BLaER1 treated with 17β-estradiol and CSF1 and Interleukin-3, amounts not matched to agents 10 nM and 100 nM (cell line): ENCODE measurements around the gene IFI27L1.

Experiments used
- H3K27ac ChIP-seq, 11 experiments: shearing (Covaris generic); formaldehyde crosslinking; 2 replicates each; pipeline ENCODE4 v1.8.1; 2022
- H3K27me3 ChIP-seq, 11 experiments: shearing (Covaris generic); formaldehyde crosslinking; 2 replicates each; pipeline ENCODE4 v1.8.1; 2022
- H3K36me3 ChIP-seq, 11 experiments: shearing (Covaris generic); formaldehyde crosslinking; 2 replicates each; pipeline ENCODE4 v1.8.1; 2022
- H3K4me1 ChIP-seq, 10 experiments: shearing (Covaris generic); formaldehyde crosslinking; 2 replicates each; pipeline ENCODE4 v1.8.1; 2022
- H3K4me2 ChIP-seq, 11 experiments: shearing (Covaris generic); formaldehyde crosslinking; 2 replicates each; pipeline ENCODE4 v1.8.1; 2022
- H3K4me3 ChIP-seq, 10 experiments: shearing (Covaris generic); formaldehyde crosslinking; 2 replicates each; pipeline ENCODE4 v1.8.1; 2022
- H3K9ac ChIP-seq, 11 experiments: shearing (Covaris generic); formaldehyde crosslinking; 2 replicates each; pipeline ENCODE4 v1.8.1; 2022
- H3K9me3 ChIP-seq, 11 experiments: shearing (Covaris generic); formaldehyde crosslinking; replicated peaks in 1 of 11; 2 replicates each; pipeline ENCODE4 v1.8.1; 2022
- H4K20me1 ChIP-seq, 11 experiments: shearing (Covaris generic); formaldehyde crosslinking; 2 replicates each; pipeline ENCODE4 v1.8.1; 2022
- Cebpa-rat ChIP-seq, 11 experiments: shearing (Covaris generic); IDR thresholded peaks; 2 replicates each; pipeline ENCODE4 v1.8.1; 2022

The IFI27L1 gene

GRCh38 chr14:94081386-94081820 lies 293 bp downstream of the IFI27L1 start:
- Histone ChIP-seq H3K36me3 (peaks cover 27 to 33% (median 31%) of the 10 kb centered on the region in 11 experiments), H3K9ac (peak overlapping the region; percentile 90 to 98 (median 95)), H4K20me1 (peaks cover 19 to 42% (median 33%) of the 10 kb centered on the region in 11 experiments; a peak in 20 of 22 replicates), H3K4me1 (peaks cover 36 to 41% (median 38%) of the 10 kb centered on the region in 10 experiments), H3K9me3 (peaks cover 9 to 34% (median 21%) of the 10 kb centered on the region in 11 experiments), H3K27ac (peak overlapping the region; percentile 31 to 98 (median 94); a peak in 21 of 22 replicates), H3K4me3 (peak overlapping the region; percentile 82 to 99 (median 94)), H3K27me3 (no peaks in the 10 kb centered on the region), H3K4me2 (peak overlapping the region; percentile 69 to 93 (median 90))
- TF ChIP-seq Cebpa-rat (IDR thresholded peaks at IDR 0.05), result no peak

GRCh38 chr14:94087891-94088290 lies 6.8 kb downstream of the IFI27L1 start:
- Histone ChIP-seq H3K36me3 (no peaks in the 10 kb centered on the region), H3K4me1 (no peaks in the 10 kb centered on the region), H3K4me3 (no peak overlapping the region), H4K20me1 (no peaks in the 10 kb centered on the region), H3K4me2 (no peak overlapping the region), H3K27ac (no peak overlapping the region), H3K9me3 (peaks cover 0 to 3% (median 0%) of the 10 kb centered on the region in 11 experiments; a peak in 1 of 22 replicates), H3K9ac (no peak overlapping the region), H3K27me3 (no peaks in the 10 kb centered on the region)
- TF ChIP-seq Cebpa-rat (IDR thresholded peaks at IDR 0.05), result no peak

GRCh38 chr14:94088516-94088915 lies 7.4 kb downstream of the IFI27L1 start:
- Histone ChIP-seq H3K27me3 (no peaks in the 10 kb centered on the region), H3K4me1 (no peaks in the 10 kb centered on the region), H3K36me3 (no peaks in the 10 kb centered on the region), H3K27ac (no peak overlapping the region), H4K20me1 (no peaks in the 10 kb centered on the region), H3K9me3 (0 out of 22 replicates have a peak, but pooled peaks cover 0 to 3% (median 0%) of the 10 kb centered on the region in 11 experiments), H3K4me3 (no peak overlapping the region), H3K9ac (no peak overlapping the region), H3K4me2 (no peak overlapping the region)
- TF ChIP-seq Cebpa-rat (IDR thresholded peaks at IDR 0.05), result no peak

- no peak overlapping the region for H3K9ac ChIP-seq
- H3K4me1 ChIP-seq, result no peaks in the 10 kb centered on the region
- 0 out of 22 replicates have a peak, but pooled peaks cover 0 to 3% (median 0%) of the 10 kb centered on the region in 11 experiments for H3K9me3 ChIP-seq
- no peak overlapping the region for H3K27ac ChIP-seq
- no peak for TF ChIP-seq Cebpa-rat (IDR thresholded peaks at IDR 0.05)
- no peak overlapping the region for H3K4me2 ChIP-seq
- no peaks in the 10 kb centered on the region for H3K27me3 ChIP-seq
- no peaks in the 10 kb centered on the region for H3K36me3 ChIP-seq
- H4K20me1 ChIP-seq, result no peaks in the 10 kb centered on the region
- no peak overlapping the region for H3K4me3 ChIP-seq
Measured at GRCh38 chr14:94089479-94089878, 8.4 kb downstream of the IFI27L1 start.

- Histone ChIP-seq H3K4me1 (peaks cover 0 to 6% (median 0%) of the 10 kb centered on the region in 10 experiments; a peak in 4 of 20 replicates), H4K20me1 (no peaks in the 10 kb centered on the region), H3K4me2 (no peak overlapping the region), H3K9ac (no peak overlapping the region), H3K27me3 (no peaks in the 10 kb centered on the region), H3K36me3 (peaks cover 0 to 19% (median 12%) of the 10 kb centered on the region in 11 experiments; a peak in 14 of 22 replicates), H3K4me3 (no peak overlapping the region), H3K27ac (no peak overlapping the region), H3K9me3 (no peaks in the 10 kb centered on the region)
- no peak for TF ChIP-seq Cebpa-rat (IDR thresholded peaks at IDR 0.05)
Measured at GRCh38 chr14:94093418-94093817, 12.3 kb downstream of the IFI27L1 start.

GRCh38 chr14:94097091-94097490 lies 16.0 kb downstream of the IFI27L1 start:
- H3K4me3 ChIP-seq, result no peak overlapping the region
- peaks cover 0 to 9% (median 0%) of the 10 kb centered on the region in 10 experiments; a peak in 4 of 20 replicates for H3K4me1 ChIP-seq
- peaks cover 0 to 23% (median 15%) of the 10 kb centered on the region in 11 experiments; a peak in 14 of 22 replicates for H3K36me3 ChIP-seq
- H3K9me3 ChIP-seq, result no peaks in the 10 kb centered on the region
- H3K9ac ChIP-seq, result no peak overlapping the region
- no peak for TF ChIP-seq Cebpa-rat (IDR thresholded peaks at IDR 0.05)
- H3K4me2 ChIP-seq, result no peak overlapping the region
- no peaks in the 10 kb centered on the region for H3K27me3 ChIP-seq
- H4K20me1 ChIP-seq, result no peaks in the 10 kb centered on the region
- H3K27ac ChIP-seq, result no peak overlapping the region

GRCh38 chr14:94098326-94098992 lies 17.3 kb downstream of the IFI27L1 start:
- TF ChIP-seq Cebpa-rat (IDR thresholded peaks at IDR 0.05), result no peak
- Histone ChIP-seq H3K36me3 (peaks cover 0 to 23% (median 15%) of the 10 kb centered on the region in 11 experiments; a peak in 14 of 22 replicates), H3K4me2 (peak overlapping the region in 2 of 11 experiments; percentile 7 to 9; a peak in 3 of 22 replicates), H3K27ac (no peak overlapping the region), H4K20me1 (no peaks in the 10 kb centered on the region), H3K9me3 (no peaks in the 10 kb centered on the region), H3K4me1 (peaks cover 0 to 9% (median 0%) of the 10 kb centered on the region in 10 experiments; a peak in 4 of 20 replicates), H3K9ac (no peak overlapping the region), H3K27me3 (no peaks in the 10 kb centered on the region), H3K4me3 (no peak overlapping the region)

- Histone ChIP-seq H3K4me3 (no peak overlapping the region), H3K27ac (no peak overlapping the region), H3K4me1 (peaks cover 0 to 9% (median 0%) of the 10 kb centered on the region in 10 experiments; a peak in 4 of 20 replicates), H3K27me3 (no peaks in the 10 kb centered on the region), H3K9ac (no peak overlapping the region), H3K36me3 (peaks cover 0 to 23% (median 15%) of the 10 kb centered on the region in 11 experiments; a peak in 14 of 22 replicates), H3K4me2 (no peak overlapping the region), H3K9me3 (no peaks in the 10 kb centered on the region), H4K20me1 (no peaks in the 10 kb centered on the region)
- no peak for TF ChIP-seq Cebpa-rat (IDR thresholded peaks at IDR 0.05)
Measured at GRCh38 chr14:94099006-94099405, 17.9 kb downstream of the IFI27L1 start.

- Histone ChIP-seq H3K4me2 (no peak overlapping the region), H3K27ac (no peak overlapping the region), H4K20me1 (no peaks in the 10 kb centered on the region; a peak in 1 of 22 replicates), H3K9me3 (no peaks in the 10 kb centered on the region), H3K4me1 (peaks cover 0 to 9% (median 0%) of the 10 kb centered on the region in 10 experiments; a peak in 4 of 20 replicates), H3K4me3 (no peak overlapping the region), H3K27me3 (no peaks in the 10 kb centered on the region), H3K9ac (no peak overlapping the region), H3K36me3 (peaks cover 0 to 23% (median 13%) of the 10 kb centered on the region in 11 experiments; a peak in 14 of 22 replicates)
- no peak for TF ChIP-seq Cebpa-rat (IDR thresholded peaks at IDR 0.05)
Measured at GRCh38 chr14:94100847-94101246, 19.7 kb downstream of the IFI27L1 start.
